H1 (cell line): ENCODE measurements around the gene CST7. TPM values are rescaled to one million over a fixed set of nuclear protein-coding genes. Genes with fewer than 3 reads are reported as not detected.

ENCODE experiments used
- CHD1 ChIP-seq: IDR thresholded peaks from 2 replicates; pipeline ENCODE4 v1.6.1; 2012; ENCODE audit warnings: low read depth, low read length, improper control_type of control experiment
- GABPA ChIP-seq: IDR thresholded peaks from 2 replicates; pipeline ENCODE4 v1.6.1; 2011; ENCODE audit warnings: mild to moderate bottlenecking, low read length, moderate library complexity, borderline replicate concordance; ENCODE audit not compliant: insufficient read depth
- RFX5 ChIP-seq: IDR thresholded peaks from 2 replicates; pipeline ENCODE4 v1.6.1; 2011; ENCODE audit warnings: low read depth, low read length, improper control_type of control experiment, borderline replicate concordance
- RNF2 ChIP-seq: fragments of 200-900, 300-1000 bp; sonication (generic); IDR thresholded peaks from 2 replicates; pipeline ENCODE4 v1.7.1; 2016; ENCODE audit warnings: borderline replicate concordance, low read depth, mild to moderate bottlenecking, antibody characterized with exemption, low read length; ENCODE audit not compliant: poor library complexity, severe bottlenecking; ENCODE audit errors: missing control alignments
- RXRA ChIP-seq: IDR thresholded peaks from 2 replicates; pipeline ENCODE4 v1.6.1; 2011; ENCODE audit warnings: low read depth, mild to moderate bottlenecking, low read length, moderate library complexity; ENCODE audit not compliant: insufficient read depth
- TAF7 ChIP-seq: optimal IDR thresholded peaks from 2 replicates; pipeline ENCODE3; 2011; ENCODE audit warnings: low read depth, mild to moderate bottlenecking, inconsistent platforms, low read length, moderate library complexity, borderline replicate concordance
- polyA plus RNA-seq, 7 experiments: library from polyadenylated mRNA; depleted of rRNA in 3 of 7; stranded (reverse) in 5 of 7; unstranded in 2 of 7; fragments of >200 nt in 5 of 7; fragments of 200-250 nt in 2 of 7; gene quantifications; 1 replicate in 5 of 7; 2 replicates in 1 of 7; 4 replicates in 1 of 7; pipeline versions ENCODE4 v1.2.1 to v1.2.3, GENCODE V29; 2011 to 2013; ENCODE audit warnings: missing spikeins in 2 of 7, mixed read lengths in 2 of 7
- total RNA-seq: library from RNA; stranded (reverse); fragmentation: NEBNext Ultra II Directional; extraction: Animal tissue kit (Norgen Biotek cat#: 25700); gene quantifications from 2 replicates; pipeline ENCODE4 v1.2.1, GENCODE V29; 2021
- TF ChIP-seq, protein P1 (sequence below): fragments of 300-600 bp; sonication (generic); IDR thresholded peaks from 2 replicates; pipeline ENCODE4 v1.7.1; 2012; ENCODE audit warnings: low read length, moderate library complexity, mild to moderate bottlenecking, inconsistent platforms; ENCODE audit not compliant: insufficient replicate concordance
- TF ChIP-seq, protein P2 (sequence below), 3 experiments: IDR thresholded peaks; 1 replicate in 2 of 3; 2 replicates in 1 of 3; pipeline versions ENCODE4 v1.5.1 to v1.6.1; 2011; ENCODE audit warnings: low read length in 3 of 3, mild to moderate bottlenecking in 3 of 3, inconsistent platforms in 2 of 3, low read depth in 1 of 3, moderate library complexity in 1 of 3; ENCODE audit not compliant: insufficient read depth in 1 of 3; ENCODE audit errors: control extremely low read depth in 1 of 3

Gene CST7
- total and polyA plus RNA-seq, 2 of the 8 experiments (the other 6 are each of a cell fraction or from before 2014, with no cell fraction given): not detected

DNA sequence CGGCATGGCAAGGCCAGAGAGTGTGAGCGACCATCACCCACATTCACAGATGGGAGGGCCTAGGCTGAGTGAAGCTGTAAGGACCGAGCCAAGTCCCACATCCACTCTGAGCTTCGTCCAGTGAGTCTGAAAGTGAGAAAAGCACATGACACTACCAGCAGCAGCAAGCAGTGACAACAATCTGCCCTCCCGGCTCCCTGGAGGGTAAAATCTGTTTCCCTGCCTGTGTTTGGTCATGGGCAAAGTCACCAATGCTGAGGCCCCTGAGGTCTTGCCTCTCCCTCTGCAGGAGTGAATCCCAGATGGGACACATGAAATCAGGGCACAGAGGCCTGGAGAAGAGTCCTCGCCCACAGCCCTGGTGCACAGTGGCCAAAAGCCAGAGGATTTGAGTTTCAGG lies 6.4 kb upstream of the CST7 start (continued):
- TF ChIP-seq, protein P1, sequence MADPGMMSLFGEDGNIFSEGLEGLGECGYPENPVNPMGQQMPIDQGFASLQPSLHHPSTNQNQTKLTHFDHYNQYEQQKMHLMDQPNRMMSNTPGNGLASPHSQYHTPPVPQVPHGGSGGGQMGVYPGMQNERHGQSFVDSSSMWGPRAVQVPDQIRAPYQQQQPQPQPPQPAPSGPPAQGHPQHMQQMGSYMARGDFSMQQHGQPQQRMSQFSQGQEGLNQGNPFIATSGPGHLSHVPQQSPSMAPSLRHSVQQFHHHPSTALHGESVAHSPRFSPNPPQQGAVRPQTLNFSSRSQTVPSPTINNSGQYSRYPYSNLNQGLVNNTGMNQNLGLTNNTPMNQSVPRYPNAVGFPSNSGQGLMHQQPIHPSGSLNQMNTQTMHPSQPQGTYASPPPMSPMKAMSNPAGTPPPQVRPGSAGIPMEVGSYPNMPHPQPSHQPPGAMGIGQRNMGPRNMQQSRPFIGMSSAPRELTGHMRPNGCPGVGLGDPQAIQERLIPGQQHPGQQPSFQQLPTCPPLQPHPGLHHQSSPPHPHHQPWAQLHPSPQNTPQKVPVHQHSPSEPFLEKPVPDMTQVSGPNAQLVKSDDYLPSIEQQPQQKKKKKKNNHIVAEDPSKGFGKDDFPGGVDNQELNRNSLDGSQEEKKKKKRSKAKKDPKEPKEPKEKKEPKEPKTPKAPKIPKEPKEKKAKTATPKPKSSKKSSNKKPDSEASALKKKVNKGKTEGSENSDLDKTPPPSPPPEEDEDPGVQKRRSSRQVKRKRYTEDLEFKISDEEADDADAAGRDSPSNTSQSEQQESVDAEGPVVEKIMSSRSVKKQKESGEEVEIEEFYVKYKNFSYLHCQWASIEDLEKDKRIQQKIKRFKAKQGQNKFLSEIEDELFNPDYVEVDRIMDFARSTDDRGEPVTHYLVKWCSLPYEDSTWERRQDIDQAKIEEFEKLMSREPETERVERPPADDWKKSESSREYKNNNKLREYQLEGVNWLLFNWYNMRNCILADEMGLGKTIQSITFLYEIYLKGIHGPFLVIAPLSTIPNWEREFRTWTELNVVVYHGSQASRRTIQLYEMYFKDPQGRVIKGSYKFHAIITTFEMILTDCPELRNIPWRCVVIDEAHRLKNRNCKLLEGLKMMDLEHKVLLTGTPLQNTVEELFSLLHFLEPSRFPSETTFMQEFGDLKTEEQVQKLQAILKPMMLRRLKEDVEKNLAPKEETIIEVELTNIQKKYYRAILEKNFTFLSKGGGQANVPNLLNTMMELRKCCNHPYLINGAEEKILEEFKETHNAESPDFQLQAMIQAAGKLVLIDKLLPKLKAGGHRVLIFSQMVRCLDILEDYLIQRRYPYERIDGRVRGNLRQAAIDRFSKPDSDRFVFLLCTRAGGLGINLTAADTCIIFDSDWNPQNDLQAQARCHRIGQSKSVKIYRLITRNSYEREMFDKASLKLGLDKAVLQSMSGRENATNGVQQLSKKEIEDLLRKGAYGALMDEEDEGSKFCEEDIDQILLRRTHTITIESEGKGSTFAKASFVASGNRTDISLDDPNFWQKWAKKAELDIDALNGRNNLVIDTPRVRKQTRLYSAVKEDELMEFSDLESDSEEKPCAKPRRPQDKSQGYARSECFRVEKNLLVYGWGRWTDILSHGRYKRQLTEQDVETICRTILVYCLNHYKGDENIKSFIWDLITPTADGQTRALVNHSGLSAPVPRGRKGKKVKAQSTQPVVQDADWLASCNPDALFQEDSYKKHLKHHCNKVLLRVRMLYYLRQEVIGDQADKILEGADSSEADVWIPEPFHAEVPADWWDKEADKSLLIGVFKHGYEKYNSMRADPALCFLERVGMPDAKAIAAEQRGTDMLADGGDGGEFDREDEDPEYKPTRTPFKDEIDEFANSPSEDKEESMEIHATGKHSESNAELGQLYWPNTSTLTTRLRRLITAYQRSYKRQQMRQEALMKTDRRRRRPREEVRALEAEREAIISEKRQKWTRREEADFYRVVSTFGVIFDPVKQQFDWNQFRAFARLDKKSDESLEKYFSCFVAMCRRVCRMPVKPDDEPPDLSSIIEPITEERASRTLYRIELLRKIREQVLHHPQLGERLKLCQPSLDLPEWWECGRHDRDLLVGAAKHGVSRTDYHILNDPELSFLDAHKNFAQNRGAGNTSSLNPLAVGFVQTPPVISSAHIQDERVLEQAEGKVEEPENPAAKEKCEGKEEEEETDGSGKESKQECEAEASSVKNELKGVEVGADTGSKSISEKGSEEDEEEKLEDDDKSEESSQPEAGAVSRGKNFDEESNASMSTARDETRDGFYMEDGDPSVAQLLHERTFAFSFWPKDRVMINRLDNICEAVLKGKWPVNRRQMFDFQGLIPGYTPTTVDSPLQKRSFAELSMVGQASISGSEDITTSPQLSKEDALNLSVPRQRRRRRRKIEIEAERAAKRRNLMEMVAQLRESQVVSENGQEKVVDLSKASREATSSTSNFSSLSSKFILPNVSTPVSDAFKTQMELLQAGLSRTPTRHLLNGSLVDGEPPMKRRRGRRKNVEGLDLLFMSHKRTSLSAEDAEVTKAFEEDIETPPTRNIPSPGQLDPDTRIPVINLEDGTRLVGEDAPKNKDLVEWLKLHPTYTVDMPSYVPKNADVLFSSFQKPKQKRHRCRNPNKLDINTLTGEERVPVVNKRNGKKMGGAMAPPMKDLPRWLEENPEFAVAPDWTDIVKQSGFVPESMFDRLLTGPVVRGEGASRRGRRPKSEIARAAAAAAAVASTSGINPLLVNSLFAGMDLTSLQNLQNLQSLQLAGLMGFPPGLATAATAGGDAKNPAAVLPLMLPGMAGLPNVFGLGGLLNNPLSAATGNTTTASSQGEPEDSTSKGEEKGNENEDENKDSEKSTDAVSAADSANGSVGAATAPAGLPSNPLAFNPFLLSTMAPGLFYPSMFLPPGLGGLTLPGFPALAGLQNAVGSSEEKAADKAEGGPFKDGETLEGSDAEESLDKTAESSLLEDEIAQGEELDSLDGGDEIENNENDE: no peak
- TF ChIP-seq RNF2 (no peak), TAF7 (no peak), CHD1 (no peak), RFX5 (no peak), RXRA (no peak), GABPA (no peak)
- TF ChIP-seq, protein P2, sequence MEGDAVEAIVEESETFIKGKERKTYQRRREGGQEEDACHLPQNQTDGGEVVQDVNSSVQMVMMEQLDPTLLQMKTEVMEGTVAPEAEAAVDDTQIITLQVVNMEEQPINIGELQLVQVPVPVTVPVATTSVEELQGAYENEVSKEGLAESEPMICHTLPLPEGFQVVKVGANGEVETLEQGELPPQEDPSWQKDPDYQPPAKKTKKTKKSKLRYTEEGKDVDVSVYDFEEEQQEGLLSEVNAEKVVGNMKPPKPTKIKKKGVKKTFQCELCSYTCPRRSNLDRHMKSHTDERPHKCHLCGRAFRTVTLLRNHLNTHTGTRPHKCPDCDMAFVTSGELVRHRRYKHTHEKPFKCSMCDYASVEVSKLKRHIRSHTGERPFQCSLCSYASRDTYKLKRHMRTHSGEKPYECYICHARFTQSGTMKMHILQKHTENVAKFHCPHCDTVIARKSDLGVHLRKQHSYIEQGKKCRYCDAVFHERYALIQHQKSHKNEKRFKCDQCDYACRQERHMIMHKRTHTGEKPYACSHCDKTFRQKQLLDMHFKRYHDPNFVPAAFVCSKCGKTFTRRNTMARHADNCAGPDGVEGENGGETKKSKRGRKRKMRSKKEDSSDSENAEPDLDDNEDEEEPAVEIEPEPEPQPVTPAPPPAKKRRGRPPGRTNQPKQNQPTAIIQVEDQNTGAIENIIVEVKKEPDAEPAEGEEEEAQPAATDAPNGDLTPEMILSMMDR (IDR thresholded peaks at IDR 0.05; ENCODE audit: control extremely low read depth in 1 of 3, insufficient read depth in 1 of 3, low read depth in 1 of 3, low read length in 3 of 3): no peak
